Thyroid gland (tissue), 4 donors: ENCODE results near the gene LTBR. TPM values are rescaled to one million over a fixed set of nuclear protein-coding genes. Genes with fewer than 3 reads are reported as not detected.

Experiments used
- DNase-seq, 2 donors: peaks; one replicate each; pipeline ENCODE4 v3.0.0-alpha.2; 2019
- H3K27ac ChIP-seq, 3 donors: fragments of 200-600 bp; sonication (generic); 1 replicate in 2 of 3; 2 replicates in 1 of 3; pipeline ENCODE4 v1.5.1; 2016 to 2019; ENCODE audit warnings: mild to moderate bottlenecking in 1 of 3, moderate library complexity in 1 of 3
- H3K27me3 ChIP-seq: fragments of 200-600 bp; sonication (generic); one replicate; pipeline ENCODE4 v1.5.1; 2019
- H3K36me3 ChIP-seq, 2 donors: fragments of 200-600 bp; sonication (generic); one replicate each; pipeline ENCODE4 v1.5.1; 2016 to 2019
- H3K4me1 ChIP-seq, 2 donors: fragments of 200-600 bp; sonication (generic); one replicate each; pipeline ENCODE4 v1.5.1; 2017 to 2019
- H3K4me3 ChIP-seq, 3 donors: fragments of 200-600 bp; sonication (generic); replicated peaks in 1 of 3; 1 replicate in 2 of 3; 2 replicates in 1 of 3; pipeline ENCODE4 v1.5.1; 2016; ENCODE audit warnings: mild to moderate bottlenecking in 1 of 3
- H3K9me3 ChIP-seq: fragments of 200-600 bp; sonication (generic); one replicate; pipeline ENCODE4 v1.5.1; 2017
- CTCF ChIP-seq, 6 experiments: fragments of 200-600 bp in 3 of 6; fragments of 450-650 bp in 3 of 6; sonication (generic) in 3 of 6; IDR thresholded peaks; one replicate each; pipeline ENCODE4 v1.5.1; 2016 to 2019; ENCODE audit warnings: antibody characterized with exemption in 6 of 6, mild to moderate bottlenecking in 2 of 6, inconsistent platforms in 1 of 6, moderate library complexity in 1 of 6
- POLR2A ChIP-seq, 2 donors: fragments of 450-650 bp; IDR thresholded peaks; one replicate each; pipeline ENCODE4 v1.6.1; 2017; ENCODE audit warnings: antibody characterized with exemption in 2 of 2, mild to moderate bottlenecking in 2 of 2, moderate library complexity in 1 of 2
- WGBS, 2 donors: methylation state at CpG; one replicate each; pipeline ENCODE4 v1.1.5; 2017; 5-methylcytosine and 5-hydroxymethylcytosine counted together
- intact Hi-C: fragments of 100-400 bp; cut with DNase I; formaldehyde crosslinking; loops from one replicate; pipeline ENCODE4 v1.15.1; 2023
- total RNA-seq, 4 donors: library from RNA; depleted of rRNA; stranded (reverse); fragments of >200 nt; gene quantifications; one replicate each; pipeline ENCODE4 v1.2.3, GENCODE V29; 2016

LTBR gene
- total RNA-seq, 4 donors from 2014 or later, result 152 to 215 (median 178) TPM

GRCh38 chr12:6347367-6348338, 36.3 kb upstream of the LTBR start:
- 45 to 47% methylated on average over 19 of the region's 19 CpGs for WGBS, 2 donors
- intact Hi-C loops, result no loop called here
- peaks cover 14 to 69% of the 10 kb centered on the region in 2 donors for H3K4me1 ChIP-seq
- peak overlapping the region; percentile 65 to 84 (median 78) for H3K27ac ChIP-seq
- TF ChIP-seq POLR2A (IDR thresholded peaks at IDR 0.05) (peak in 1 of 2 donors; percentile 35), CTCF (IDR thresholded peaks at IDR 0.05) (no peak)
- no peaks in the 10 kb centered on the region for H3K27me3 ChIP-seq
- H3K4me3 ChIP-seq, result no peak overlapping the region
- H3K9me3 ChIP-seq, result no peaks in the 10 kb centered on the region
- no peaks in the 10 kb centered on the region for H3K36me3 ChIP-seq
- peak; percentile 66 to 71 for DNase-seq

- intact Hi-C loops, result no loop called here
- Histone ChIP-seq H3K4me3 (no peak overlapping the region), H3K27ac (no peak overlapping the region), H3K9me3 (no peaks in the 10 kb centered on the region), H3K27me3 (no peaks in the 10 kb centered on the region), H3K4me1 (peaks cover 20 to 51% of the 10 kb centered on the region in 2 donors), H3K36me3 (peaks cover 0 to 10% of the 10 kb centered on the region in 2 donors)
- DNase-seq, result no peak
- TF ChIP-seq POLR2A (IDR thresholded peaks at IDR 0.05) (no peak), CTCF (IDR thresholded peaks at IDR 0.05) (no peak)
- 77 to 87% methylated on average over 5 of the region's 5 CpGs for WGBS, 2 donors
Observed at GRCh38 chr12:6351622-6352021, 32.3 kb upstream of the LTBR start.

DNA sequence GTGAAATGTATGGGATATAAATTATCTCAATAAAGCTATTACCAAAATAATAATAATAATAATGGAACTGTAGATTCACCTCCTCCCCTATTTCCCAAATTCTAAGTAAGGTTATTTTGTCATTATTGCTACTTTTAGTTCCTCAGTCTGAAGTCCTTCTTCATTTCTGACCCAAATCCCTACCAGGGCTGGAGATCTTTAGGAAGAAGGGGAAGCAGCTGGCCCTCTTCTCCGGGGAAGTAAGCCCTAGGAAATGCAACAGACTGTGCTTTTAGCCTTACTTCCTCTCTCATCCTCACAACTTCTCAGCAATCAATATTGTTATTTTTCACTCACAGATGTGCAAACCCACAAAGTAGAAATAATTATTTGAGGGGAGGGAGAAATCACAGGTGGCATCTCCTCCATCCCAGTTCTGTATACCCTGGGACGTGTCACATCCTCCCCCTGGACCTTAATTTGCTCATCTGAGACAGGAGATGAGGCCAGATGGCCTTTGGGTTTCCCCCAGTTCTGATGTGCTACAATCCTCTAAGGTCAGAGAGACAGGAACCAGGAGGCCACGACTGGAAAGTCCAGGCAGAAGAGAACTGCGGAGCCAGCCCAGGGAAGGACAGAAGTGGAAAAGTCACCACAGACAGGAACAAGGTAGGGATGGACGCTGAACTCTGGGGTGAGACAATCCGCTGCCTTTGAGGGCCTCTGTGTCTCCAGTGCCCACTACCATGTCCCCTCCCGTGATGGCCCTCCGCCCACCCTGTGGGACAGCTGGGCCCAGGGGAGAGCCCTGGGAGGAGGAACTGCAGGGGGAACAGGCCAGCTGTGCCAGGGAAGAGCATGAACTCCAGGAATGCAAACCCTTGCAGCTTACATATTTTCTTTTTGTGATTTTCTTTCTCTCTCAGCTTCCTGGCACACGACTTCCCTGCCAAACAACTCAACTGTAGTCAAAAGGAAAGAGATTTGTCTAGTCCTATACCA, 31.5 kb upstream of the LTBR start:
- H3K27me3 ChIP-seq, result no peaks in the 10 kb centered on the region
- TF ChIP-seq CTCF (IDR thresholded peaks at IDR 0.05) (no peak), POLR2A (IDR thresholded peaks at IDR 0.05) (no peak)
- H3K4me3 ChIP-seq, result no peak overlapping the region
- peaks cover 16 to 42% of the 10 kb centered on the region in 2 donors for H3K4me1 ChIP-seq
- DNase-seq, result no peak
- peaks cover 0 to 10% of the 10 kb centered on the region in 2 donors for H3K36me3 ChIP-seq
- H3K9me3 ChIP-seq, result no peaks in the 10 kb centered on the region
- WGBS, 2 donors, result 60 to 65% methylated on average over 9 of the region's 9 CpGs
- H3K27ac ChIP-seq, result peak overlapping the region in 2 of 3 donors; percentile 50 to 71
- intact Hi-C loops, result no loop called here

DNA sequence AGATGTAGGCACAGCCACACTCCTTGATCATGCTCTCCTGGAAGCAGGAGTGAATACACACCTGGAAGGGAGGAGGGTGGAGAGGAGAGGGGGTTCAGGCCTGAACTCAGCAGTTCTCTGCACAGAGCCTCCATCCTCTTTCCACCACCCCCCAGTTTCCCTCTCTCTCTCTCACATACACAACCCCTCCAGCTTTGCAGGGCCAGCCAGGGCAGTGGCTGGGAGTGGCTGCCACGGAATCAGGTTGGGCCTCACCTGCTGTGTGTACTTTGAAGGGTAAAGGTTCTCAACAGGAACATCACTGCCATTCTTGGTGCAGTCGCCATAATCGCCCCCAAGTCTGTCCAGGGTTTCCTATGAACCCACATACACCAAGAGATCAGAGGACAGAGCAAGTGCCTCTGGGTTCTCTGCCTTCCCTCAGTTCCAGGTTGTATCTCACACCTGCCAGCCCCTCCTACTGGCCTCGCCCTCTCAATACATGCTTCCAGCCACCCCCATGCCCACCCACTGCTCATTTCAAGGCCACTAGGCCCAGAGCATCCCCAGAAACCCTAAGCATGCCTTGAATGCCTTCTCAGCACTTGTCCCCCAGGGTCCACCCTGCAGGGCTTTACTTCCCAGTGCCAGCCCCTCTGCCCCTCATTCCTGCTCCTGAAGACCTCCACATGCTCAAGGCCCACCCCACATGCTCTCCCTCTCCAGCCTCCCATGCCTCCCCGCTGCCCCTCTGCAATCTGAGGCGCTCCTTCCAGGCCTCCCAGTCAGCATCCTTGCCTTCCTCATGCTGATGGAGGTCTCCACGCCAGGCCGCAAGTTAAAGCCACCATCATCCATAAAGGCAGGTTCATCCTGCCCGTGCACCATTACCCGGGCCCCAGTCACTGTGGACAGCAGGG, 29.2 kb upstream of the LTBR start:
- Histone ChIP-seq H3K27ac (peak overlapping the region in 1 of 3 donors; percentile 21), H3K4me1 (peaks cover 6 to 36% of the 10 kb centered on the region in 2 donors), H3K27me3 (no peaks in the 10 kb centered on the region), H3K9me3 (no peaks in the 10 kb centered on the region), H3K4me3 (no peak overlapping the region), H3K36me3 (peaks cover 0 to 10% of the 10 kb centered on the region in 2 donors)
- DNase-seq, result no peak
- TF ChIP-seq CTCF (IDR thresholded peaks at IDR 0.05) (no peak), POLR2A (IDR thresholded peaks at IDR 0.05) (no peak)
- intact Hi-C loops, result no loop called here
- 90 to 92% methylated on average over 10 of the region's 10 CpGs for WGBS, 2 donors
